ENCODE results near the gene PAPPA2.

DNA sequence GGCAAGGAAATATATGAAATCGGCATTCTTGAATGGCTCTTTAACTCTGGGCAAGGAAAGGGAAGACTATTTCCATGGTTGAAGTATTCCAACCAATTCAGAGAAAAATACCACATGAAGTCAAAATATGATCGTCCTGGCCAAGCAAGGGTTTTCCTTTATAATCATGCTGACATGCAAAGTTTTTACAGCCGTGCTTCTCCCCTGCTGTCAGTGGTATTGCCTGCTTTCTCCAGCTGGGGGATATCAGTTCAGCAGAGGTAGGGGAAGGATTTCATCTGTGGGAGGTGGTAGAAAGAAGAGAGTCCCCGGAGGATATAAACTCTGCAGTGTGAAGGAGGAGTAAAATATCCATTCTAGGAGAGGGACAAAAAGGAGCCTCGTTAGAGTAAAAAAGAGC lies 322.8 kb downstream of the PAPPA2 start:
- no peak for TF ChIP-seq EWSR1 (IDR thresholded peaks at IDR 0.05; ENCODE audit: borderline replicate concordance, low read depth, partially characterized antibody)
- TF ChIP-seq, protein P1, sequence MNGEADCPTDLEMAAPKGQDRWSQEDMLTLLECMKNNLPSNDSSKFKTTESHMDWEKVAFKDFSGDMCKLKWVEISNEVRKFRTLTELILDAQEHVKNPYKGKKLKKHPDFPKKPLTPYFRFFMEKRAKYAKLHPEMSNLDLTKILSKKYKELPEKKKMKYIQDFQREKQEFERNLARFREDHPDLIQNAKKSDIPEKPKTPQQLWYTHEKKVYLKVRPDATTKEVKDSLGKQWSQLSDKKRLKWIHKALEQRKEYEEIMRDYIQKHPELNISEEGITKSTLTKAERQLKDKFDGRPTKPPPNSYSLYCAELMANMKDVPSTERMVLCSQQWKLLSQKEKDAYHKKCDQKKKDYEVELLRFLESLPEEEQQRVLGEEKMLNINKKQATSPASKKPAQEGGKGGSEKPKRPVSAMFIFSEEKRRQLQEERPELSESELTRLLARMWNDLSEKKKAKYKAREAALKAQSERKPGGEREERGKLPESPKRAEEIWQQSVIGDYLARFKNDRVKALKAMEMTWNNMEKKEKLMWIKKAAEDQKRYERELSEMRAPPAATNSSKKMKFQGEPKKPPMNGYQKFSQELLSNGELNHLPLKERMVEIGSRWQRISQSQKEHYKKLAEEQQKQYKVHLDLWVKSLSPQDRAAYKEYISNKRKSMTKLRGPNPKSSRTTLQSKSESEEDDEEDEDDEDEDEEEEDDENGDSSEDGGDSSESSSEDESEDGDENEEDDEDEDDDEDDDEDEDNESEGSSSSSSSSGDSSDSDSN (IDR thresholded peaks at IDR 0.05; ENCODE audit: borderline replicate concordance in 1 of 2, low read depth in 2 of 2, low read length in 2 of 2) = no peak
- TF ChIP-seq, protein P2, sequence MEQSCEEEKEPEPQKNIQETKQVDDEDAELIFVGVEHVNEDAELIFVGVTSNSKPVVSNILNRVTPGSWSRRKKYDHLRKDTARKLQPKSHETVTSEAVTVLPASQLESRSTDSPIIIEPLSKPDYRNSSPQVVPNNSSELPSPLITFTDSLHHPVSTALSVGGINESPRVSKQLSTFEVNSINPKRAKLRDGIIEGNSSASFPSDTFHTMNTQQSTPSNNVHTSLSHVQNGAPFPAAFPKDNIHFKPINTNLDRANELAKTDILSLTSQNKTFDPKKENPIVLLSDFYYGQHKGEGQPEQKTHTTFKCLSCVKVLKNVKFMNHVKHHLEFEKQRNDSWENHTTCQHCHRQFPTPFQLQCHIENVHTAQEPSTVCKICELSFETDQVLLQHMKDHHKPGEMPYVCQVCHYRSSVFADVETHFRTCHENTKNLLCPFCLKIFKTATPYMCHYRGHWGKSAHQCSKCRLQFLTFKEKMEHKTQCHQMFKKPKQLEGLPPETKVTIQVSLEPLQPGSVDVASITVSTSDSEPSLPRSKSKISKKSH (CRISPR knock-in tag; IDR thresholded peaks at IDR 0.05) = no peak
- TF ChIP-seq RFX7 (CRISPR knock-in tag; IDR thresholded peaks at IDR 0.05) = no peak
- TF ChIP-seq, protein P3, sequence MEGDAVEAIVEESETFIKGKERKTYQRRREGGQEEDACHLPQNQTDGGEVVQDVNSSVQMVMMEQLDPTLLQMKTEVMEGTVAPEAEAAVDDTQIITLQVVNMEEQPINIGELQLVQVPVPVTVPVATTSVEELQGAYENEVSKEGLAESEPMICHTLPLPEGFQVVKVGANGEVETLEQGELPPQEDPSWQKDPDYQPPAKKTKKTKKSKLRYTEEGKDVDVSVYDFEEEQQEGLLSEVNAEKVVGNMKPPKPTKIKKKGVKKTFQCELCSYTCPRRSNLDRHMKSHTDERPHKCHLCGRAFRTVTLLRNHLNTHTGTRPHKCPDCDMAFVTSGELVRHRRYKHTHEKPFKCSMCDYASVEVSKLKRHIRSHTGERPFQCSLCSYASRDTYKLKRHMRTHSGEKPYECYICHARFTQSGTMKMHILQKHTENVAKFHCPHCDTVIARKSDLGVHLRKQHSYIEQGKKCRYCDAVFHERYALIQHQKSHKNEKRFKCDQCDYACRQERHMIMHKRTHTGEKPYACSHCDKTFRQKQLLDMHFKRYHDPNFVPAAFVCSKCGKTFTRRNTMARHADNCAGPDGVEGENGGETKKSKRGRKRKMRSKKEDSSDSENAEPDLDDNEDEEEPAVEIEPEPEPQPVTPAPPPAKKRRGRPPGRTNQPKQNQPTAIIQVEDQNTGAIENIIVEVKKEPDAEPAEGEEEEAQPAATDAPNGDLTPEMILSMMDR (IDR thresholded peaks at IDR 0.05 in 2 of 3, conservative IDR thresholded peaks at IDR 0.05 in 1 of 3; ENCODE audit: insufficient read depth in 2 of 3, low read depth in 1 of 3, low read length in 3 of 3) = no peak
- TF ChIP-seq SIN3B (IDR thresholded peaks at IDR 0.05; ENCODE audit: low read depth) = no peak
- no peak for TF ChIP-seq BHLHE40 (IDR thresholded peaks at IDR 0.05; ENCODE audit: low read length)
- TF ChIP-seq SP2 (IDR thresholded peaks at IDR 0.05; ENCODE audit: extremely low read depth, low read depth, low read length, poor library complexity, severe bottlenecking) = no peak
- no peak for TF ChIP-seq ZNF324 (CRISPR knock-in tag; IDR thresholded peaks at IDR 0.05)
- no peak for TF ChIP-seq EGR1 (conservative IDR thresholded peaks at IDR 0.05)
- no peak for TF ChIP-seq ZNF12 (CRISPR knock-in tag; IDR thresholded peaks at IDR 0.05)
- TF ChIP-seq, protein P4, sequence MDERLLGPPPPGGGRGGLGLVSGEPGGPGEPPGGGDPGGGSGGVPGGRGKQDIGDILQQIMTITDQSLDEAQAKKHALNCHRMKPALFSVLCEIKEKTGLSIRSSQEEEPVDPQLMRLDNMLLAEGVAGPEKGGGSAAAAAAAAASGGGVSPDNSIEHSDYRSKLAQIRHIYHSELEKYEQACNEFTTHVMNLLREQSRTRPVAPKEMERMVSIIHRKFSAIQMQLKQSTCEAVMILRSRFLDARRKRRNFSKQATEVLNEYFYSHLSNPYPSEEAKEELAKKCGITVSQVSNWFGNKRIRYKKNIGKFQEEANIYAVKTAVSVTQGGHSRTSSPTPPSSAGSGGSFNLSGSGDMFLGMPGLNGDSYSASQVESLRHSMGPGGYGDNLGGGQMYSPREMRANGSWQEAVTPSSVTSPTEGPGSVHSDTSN (CRISPR knock-in tag; IDR thresholded peaks at IDR 0.05; ENCODE audit: low read depth) = no peak
- TF ChIP-seq, protein P4 (tag; conservative IDR thresholded peaks at IDR 0.05; ENCODE audit: low read depth) = no peak
- TF ChIP-seq, protein P5, sequence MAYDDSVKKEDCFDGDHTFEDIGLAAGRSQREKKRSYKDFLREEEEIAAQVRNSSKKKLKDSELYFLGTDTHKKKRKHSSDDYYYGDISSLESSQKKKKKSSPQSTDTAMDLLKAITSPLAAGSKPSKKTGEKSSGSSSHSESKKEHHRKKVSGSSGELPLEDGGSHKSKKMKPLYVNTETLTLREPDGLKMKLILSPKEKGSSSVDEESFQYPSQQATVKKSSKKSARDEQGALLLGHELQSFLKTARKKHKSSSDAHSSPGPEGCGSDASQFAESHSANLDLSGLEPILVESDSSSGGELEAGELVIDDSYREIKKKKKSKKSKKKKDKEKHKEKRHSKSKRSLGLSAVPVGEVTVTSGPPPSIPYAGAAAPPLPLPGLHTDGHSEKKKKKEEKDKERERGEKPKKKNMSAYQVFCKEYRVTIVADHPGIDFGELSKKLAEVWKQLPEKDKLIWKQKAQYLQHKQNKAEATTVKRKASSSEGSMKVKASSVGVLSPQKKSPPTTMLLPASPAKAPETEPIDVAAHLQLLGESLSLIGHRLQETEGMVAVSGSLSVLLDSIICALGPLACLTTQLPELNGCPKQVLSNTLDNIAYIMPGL (CRISPR knock-in tag; IDR thresholded peaks at IDR 0.05) = no peak
- TF ChIP-seq ZKSCAN1 (IDR thresholded peaks at IDR 0.05; ENCODE audit: low read depth, low read length) = no peak
